ENCODE measurements around the gene CYP2C18.
"Not testable (repeated sequence)": the region's sequence is repeated elsewhere in the genome, so short reads cannot be mapped to it uniquely, and the experiment has no call there.

The CYP2C18 gene

DNA sequence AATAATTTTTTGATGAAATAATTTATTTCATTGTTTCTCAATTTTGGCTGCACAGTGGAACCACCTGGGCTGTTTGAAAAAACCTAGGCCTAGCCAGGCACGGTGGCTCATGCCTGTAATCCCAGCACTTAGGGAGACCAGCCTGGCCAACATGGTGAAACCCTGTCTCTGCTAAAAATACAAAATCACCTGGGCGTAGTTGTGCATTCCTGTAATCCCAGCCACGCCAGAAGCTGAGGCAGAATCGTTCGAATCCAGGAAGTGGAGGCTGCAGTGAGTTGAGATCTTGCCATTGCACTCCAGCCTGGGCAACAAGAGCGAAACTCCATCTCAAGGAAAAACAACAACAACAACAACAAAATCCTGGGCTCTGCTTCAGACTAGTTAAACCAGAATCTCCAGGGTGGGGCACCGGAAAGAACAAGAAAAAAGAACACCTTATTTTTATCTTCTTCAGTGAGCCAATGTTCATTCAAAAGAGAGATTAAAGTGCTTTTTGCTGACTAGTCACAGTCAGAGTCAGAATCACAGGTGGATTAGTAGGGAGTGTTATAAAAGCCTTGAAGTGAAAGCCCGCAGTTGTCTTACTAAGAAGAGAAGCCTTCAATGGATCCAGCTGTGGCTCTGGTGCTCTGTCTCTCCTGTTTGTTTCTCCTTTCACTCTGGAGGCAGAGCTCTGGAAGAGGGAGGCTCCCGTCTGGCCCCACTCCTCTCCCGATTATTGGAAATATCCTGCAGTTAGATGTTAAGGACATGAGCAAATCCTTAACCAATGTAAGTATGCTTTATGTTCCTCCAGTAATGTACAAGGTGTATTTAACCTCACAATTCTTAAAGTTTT, at the start of gene CYP2C18:
Gene CYP2C18 (plus strand): TSS at position 516 of the 841 bp plus-strand sequence. CDS start 91 bp downstream, at position 607.
- DNase-seq, result no peak

DNA sequence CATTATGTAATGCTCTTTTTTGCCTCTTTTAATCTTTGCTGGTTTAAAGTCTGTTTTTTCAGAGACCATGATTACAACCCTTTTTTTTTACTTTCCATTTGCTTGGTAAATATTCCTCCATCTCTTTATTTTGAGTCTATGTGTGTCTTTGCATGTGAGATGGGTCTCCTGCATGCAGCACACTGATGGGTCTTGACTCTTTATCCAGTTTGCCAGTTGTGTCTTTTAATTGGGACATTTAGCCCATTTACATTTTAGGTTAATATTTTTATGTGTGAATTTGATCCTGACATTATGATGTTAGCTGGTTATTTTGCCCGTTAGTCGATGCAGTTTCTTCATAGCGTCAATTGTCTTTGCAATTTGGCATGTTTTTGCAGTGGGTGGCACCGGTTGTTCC, 45.4 kb upstream of the CYP2C18 start:
- DNase-seq, result not testable (repeated sequence)

DNA sequence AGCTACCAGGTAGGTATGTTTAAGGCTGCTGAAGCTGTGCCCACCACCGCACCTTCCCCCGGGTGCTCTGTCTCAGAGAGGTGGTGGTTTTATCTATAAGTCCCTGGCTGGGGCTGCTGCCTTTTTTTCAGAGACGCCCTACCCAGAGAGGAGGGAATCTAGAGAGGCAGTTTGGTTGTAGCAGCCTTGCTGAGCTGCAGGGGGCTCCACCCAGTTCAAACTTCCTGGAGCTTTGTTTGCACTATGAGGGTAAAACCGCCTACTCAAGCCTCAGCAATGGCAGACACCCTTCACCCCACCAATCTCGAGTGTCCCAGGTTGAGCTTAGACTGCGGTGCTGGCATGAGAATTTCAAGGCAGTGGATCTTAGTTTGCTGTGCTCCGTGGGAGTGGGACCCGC, 43.6 kb upstream of the CYP2C18 start:
- no peak for DNase-seq

DNA sequence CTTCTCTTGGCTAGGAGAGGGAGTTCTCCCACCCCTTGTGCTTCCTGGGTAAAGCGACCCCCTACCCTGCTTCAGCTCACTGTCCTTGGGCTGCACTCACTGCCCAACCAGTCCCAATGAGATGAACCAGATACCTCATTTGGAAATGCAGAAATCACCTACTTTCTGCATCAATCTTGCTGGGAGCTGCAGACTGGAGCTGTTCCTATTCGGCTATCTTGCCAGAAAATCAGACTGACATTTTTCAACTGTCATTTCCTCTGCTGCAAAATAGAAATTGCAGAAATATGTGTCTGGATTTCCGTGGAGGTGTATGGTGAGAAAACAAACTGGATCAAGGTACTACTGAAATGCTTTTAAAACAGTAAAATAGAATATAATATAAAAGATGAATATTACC, 43.0 kb upstream of the CYP2C18 start:
- DNase-seq, result no peak

DNA sequence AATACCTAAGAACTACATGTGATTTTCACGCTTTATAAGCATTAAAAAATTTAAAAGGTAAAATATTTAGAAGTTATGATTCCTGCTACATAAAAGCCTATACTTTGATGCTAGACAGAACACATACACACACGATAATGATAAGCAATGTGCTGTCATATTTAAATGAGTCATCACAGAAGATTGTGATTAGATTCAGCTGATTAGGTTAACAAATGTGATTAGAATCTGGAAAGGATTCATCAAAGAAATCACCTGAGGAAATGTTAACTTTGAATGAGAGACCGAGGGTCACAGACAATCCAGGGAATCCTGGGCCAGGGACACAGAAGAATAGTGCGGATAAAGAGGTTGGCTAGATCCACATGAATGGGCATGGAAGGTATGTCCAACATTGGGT, 42.0 kb upstream of the CYP2C18 start:
- DNase-seq, result no peak

DNA sequence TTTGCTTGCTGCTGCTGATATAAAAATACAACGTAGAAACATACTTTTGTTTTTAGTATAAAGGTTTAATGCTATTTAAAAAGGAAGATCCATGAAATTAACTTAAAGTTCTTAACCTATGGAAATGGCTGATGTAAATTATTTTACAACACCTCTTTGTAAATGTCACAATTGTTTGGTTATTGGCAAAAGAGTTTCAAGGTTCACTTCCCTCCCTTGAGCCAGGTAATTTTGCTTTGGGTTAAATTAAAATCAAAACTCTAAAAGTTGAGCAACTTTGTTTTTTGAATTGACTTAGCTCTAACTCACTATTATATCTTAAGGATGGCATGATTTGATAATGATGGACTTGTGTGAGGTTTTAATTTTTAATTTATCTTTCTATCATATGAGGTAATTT, 39.2 kb upstream of the CYP2C18 start:
- no peak for DNase-seq

DNA sequence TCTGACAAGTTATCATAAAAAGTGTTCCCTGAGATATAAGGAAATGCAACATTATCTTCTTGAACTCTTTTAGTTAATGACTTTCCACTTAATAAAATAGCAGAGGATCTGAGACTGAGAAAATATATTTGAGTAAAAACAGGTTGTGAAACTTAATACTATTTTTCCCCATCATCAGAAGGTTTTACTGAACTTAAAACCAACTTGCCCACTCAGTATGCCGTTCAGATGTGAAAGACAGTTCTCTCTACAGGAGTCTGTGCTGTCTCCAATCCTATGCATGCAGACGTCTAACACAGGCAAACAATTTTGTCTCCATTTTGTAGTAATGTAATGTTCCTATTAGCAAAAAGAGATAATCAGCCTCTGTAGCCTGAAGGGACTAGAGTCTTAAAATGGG, 38.2 kb upstream of the CYP2C18 start:
- no peak for DNase-seq

DNA sequence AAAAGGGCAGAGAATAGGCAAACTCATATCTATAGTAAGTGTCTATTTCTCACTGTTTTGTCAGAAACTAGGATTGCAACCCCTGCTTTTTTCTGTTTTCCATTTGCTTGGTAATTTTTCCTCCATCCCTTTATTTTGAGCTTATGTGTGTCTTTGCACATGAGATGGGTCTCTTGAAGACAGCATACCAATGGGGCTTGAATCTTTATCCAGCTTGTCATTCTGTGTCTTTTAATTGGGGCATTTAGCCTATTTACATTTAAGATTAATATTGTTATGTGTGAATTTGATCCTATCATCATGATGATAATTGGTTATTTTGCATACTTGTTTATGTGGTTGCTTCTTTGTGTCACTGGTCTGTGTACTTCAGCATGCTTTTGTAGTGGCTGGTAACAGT, 28.3 kb upstream of the CYP2C18 start:
- DNase-seq, result not testable (repeated sequence)

DNA sequence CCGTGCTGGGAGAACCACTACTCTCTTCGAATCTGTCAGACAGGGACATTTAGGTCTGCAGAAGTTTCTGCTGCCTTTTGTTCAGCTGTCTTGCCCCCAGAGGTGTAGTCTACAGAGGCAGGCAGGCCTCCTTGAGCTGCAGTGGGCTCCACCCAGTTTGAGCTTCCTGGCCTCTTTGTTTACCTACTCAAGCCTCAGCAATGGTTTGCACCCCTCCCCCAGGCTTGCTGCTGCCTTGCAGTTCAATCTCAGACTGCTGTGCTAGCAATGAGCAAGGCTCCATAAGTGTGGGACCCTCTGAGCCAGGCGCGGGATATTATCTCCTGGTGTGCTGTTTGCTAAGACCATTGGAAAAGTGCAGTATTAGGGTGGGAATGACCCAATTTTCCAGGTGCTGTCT, 20.5 kb upstream of the CYP2C18 start:
- not testable (repeated sequence) for DNase-seq

DNA sequence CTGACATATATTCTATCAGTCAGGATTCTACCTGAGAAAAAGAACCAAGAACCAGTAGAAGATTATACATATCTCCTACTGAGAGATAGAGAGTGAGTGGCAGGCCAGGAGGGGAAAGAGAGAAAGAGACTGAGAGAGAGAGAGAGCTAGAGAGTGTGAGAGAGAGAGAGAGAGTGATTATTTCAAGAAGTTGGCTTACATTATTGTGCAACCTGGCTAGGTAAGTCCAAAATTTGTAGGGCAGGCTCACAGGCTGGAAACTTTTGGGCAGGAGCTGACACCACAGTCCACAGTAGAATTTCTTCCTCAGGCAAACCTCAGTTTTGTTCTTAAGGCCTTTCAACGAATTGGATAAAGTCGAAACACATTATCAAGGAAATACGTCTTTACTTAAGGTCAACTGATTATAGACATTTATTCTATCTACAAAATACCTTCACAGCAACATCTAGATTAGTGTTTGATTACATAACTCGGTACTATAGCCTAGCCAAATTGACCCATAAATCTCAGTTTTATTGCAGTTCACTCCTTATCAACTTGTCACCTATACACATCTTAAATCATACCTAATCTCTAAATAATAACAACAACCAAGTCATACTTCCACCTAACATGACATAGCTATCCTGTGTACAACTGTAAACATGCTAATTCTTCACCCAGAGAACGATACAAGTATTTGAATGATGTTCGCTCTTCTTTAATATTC, 17.0 kb upstream of the CYP2C18 start:
- no peak for DNase-seq

DNA sequence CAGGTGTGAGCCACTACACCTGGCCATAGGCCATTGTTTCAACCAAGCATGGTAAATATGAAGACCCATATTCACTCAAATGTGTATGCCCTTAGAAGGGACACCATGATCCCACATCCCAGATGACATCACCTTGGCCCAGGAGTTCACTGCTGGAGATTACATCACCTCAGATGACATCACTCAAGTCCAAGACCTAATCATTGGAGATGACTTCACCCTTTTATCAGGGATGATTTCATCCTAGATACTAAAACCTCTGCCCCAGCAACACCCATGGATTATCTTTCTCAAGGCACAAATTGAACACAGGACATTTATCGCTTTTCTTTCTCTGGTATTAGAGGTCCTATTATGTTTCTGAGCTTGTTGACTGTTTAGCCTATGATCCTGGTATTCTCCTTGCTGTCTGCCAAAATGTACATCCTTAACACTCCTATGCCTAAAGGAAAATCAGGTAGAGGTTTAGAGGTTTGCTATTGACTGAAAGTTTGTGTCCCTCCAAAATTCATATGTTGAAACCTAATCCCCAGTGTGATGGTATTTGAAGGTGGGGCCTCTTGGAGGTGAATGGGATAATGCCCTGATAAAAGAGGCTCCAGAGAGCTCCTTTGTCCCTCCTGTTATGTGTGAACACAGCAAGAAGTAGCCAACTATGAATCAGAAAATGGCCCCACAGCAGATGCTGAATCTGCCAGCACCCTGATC, 9.8 kb upstream of the CYP2C18 start:
- no peak for DNase-seq

DNA sequence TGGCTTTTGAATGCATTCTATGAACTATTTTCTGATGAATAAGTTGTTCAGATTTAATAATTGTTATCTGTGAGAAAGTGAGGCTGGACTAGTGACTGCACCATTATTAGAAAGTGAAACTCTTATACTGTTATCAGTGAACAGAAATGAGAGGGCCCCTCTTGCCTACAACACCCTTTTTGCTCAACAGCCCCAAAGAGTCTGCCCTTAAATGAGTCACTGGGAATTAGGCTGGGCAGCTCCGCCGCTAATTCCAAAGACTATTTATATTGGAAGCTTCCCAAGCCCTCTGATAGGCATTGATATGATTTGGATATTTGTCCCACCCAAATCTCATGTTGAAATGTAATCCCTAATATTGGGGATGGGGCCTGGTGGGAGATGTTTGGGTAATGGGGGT, 7.0 kb upstream of the CYP2C18 start:
- DNase-seq, result no peak

DNA sequence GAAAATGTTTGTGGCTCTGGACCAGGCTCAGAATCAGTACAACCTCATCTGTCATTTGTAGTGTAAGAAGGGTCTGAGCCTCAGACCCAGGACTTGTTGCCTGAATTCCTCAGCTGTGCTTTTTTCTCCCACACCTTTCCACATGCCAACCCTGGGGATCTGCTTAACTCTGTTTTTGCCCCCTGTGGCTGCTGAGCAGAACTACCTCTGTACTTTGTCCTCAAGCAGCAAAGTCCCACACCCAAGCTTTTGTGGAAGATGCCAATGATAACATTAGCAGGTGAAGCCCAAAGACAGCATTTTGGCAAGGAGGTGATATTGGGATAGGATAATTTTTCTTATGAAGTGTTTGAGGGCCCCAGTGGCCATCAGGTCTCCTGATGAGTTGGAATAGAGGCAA, 5.8 kb upstream of the CYP2C18 start:
- no peak for DNase-seq

DNA sequence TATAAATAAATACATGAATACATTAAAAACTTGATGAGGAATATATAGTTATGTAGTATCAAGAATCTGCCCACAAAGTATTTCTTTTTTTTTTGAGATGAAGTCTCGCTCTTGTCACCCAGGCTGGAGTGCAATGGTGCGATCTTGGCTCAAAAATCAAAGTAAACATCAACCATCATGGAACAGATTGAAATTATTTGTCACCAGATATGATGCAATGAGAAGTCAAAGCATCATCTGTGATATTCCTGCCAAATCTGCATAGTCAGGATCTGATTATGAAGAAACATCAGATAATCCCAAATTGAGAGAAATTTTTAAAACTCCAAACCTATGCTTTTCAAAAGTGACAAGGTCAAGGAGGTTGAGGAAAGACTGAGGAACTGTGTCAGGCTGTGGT, 5.1 kb upstream of the CYP2C18 start:
- no peak for DNase-seq

DNA sequence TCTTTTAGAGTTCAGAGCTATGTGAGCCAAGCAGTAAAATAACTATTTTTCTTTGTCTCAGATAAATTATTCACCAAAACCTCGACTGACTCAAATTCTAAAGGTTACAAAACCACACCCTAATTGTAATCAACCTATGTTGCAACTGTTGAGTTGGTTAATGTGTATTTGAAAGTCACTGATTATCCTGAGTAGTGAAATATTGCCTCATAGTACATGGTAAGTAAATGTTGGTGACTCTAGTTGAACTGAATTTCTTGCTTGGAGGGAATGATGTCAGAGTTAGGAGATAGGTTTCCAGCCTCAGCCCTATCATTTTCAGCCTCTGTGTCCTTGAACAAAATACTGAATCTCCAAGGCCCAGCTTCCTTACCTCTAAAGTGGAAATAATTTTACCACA, 3.0 kb upstream of the CYP2C18 start:
- no peak for DNase-seq

DNA sequence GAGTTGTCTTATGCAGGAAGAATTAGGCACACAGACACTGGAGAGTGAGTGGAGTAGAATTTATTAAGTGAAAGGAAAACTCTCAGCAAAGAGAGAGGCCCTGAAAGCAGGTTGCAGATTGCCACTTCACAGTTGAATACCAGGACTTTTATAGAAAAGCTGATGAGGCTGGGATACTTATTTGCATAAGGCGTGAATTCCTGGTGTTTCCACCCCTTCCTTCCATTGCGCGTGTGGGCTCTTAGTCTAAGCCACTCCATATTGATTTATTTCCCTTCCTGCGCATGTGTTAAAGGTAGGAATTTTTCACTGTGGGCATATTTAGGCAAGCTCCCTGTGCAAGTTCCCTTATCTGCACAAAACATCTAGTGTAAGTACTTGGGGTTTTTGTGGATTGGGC, 893 bp upstream of the CYP2C18 start:
- not testable (repeated sequence) for DNase-seq

DNA sequence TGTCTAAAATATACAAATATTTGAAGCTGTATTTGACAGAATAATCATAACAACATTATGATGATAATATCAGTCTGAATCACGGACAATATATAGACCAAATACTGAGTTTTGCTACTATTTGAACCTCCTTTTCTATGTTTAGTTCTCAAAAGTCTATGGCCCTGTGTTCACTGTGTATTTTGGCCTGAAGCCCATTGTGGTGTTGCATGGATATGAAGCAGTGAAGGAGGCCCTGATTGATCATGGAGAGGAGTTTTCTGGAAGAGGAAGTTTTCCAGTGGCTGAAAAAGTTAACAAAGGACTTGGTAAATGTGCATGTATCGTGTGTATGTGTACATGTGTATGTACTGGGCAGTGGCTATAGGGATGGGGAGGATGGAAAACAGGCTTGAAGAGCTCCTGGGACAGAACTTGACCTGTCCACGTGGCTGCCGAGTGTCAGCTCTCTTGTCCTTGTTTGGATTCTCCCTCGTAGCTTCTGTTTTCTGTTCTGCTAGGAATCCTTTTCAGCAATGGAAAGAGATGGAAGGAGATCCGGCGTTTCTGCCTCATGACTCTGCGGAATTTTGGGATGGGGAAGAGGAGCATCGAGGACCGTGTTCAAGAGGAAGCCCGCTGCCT, 4.2 kb downstream of the CYP2C18 start:
- no peak for DNase-seq

DNA sequence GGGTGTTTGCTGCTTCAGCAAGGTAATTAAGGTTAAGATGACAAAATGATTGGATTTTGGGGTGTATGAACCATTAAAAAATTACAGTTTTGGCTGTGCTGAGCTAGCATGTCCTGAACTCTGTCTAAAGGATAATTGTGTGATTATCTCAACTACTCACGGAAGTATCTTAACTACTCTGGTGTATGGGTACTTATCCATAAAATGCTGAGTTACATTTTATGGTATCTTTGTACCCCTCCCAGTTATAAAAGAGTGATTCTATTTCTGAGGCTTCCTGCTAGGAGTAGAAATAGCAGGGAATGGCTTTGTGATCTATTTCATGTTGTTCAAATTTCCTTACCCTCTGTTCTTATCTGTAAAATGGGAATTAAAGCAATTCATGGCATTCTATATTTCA, 22.6 kb downstream of the CYP2C18 start:
- no peak for DNase-seq

DNA sequence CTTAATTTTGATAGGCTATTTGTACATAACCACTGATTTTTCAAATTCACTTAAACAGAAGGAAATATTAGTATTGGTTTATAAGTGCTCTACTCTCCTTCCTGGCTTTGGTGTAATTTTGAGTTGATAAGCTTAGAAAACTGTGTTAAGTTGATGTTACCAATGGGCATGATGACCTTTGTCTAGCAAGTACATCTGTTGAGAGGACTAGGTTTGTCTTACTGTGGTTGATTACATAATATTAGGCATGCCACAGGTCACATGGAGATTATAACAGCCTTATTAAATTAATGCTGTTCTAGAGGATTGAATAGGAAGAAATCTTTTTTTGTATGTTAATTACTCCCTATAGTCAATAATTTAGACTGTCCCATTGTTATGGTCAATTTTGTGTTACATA, 27.0 kb downstream of the CYP2C18 start:
- DNase-seq, result no peak

DNA sequence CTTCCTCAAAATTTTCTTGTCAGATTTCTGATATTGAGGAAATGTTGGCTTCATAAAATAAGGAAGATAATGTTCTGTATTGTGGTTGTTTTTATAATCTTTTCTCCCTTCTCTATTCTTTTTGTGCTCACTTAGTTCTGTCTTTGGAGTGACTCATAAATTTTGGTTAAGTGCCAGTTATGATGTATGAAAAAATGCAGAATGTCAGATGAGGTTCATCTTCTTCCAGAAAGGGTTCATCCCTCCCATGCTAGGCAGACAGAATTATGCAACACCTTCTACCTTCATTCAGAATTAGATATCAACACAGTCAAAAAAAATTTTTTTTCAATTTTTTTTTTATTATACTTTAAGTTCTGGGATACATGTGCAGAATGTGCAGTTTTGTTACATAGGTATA, 42.3 kb downstream of the CYP2C18 start:
- DNase-seq, result no peak

DNA sequence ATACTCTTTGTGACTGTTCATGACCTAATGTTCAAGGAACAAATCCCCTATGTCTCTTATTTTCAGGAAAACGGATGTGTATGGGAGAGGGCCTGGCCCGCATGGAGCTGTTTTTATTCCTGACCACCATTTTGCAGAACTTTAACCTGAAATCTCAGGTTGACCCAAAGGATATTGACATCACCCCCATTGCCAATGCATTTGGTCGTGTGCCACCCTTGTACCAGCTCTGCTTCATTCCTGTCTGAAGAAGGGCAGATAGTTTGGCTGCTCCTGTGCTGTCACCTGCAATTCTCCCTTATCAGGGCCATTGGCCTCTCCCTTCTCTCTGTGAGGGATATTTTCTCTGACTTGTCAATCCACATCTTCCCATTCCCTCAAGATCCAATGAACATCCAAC, 51.7 kb downstream of the CYP2C18 start:
- no peak for DNase-seq

DNA sequence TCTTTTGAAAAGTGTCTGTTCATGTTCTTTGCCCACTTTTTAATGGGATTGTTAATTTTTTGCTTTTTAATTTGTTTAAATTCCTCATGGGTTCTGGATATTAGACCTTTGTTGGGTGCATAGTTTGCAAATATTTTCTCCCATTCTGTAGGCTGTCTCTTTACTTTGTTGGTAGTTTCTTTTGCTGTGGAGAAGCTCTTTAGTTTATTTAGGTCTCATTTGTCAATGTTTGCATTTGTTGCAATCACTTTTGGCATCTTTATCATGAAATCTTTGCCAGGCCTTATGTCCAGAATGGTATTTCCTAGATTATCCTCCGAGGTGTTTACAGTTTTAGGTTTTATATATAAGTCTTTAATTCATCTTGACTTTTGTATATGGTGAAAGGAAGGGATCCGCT, 55.1 kb downstream of the CYP2C18 start:
- DNase-seq, result no peak

DNA sequence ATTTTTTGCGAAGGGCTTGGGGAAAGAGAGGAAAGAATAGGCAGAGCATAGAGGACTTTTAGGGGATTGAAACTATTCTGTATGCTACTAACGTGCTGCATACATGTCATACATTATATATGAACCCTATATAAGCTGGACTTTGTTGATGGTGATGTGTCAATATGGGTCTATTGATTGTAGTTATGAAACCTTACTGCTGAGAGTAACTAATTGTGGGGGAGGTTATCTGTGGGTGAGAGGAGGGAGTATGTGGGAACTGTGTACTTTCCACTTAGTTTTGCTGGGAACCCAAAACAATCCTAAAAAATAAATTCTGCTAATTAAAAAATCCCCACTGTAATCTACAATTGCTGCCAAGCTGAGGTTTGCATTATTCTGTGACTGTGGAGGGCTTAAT, 63.6 kb downstream of the CYP2C18 start:
- no peak for DNase-seq
